Pancreas (tissue), 10 donors: ENCODE data around the gene NR4A3. TPM values are rescaled to one million over a fixed set of nuclear protein-coding genes. Genes with fewer than 3 reads are reported as not detected.

Experiments
- ATAC-seq, 4 donors: fragments of 200-7000 bp; cut with Tn5 transposase; one replicate each; pipeline versions ENCODE4 v1.8.0 to v1.9.1; 2020; ENCODE audit warnings: mild to moderate bottlenecking in 4 of 4, moderate library complexity in 4 of 4
- DNase-seq, 6 donors: peaks; one replicate each; pipeline ENCODE4 v3.0.0-alpha.2; 2020
- FAIRE-seq: peaks from 2 replicates; lab custom pipeline; 2012; peaks lifted over from hg19 to GRCh38; lab: Jason Lieb, UNC
- H3K27ac ChIP-seq, 4 donors: fragments of 200-600 bp; sonication (generic); 1 replicate in 3 of 4; 2 replicates in 1 of 4; pipeline versions ENCODE4 v1.5.0 to v1.8.0; 2020
- H3K27me3 ChIP-seq, 4 donors: fragments of 200-600 bp; one replicate each; pipeline ENCODE4 v1.8.0; 2021
- H3K36me3 ChIP-seq, 3 donors: fragments of 200-600 bp; sonication (generic) in 1 of 3; one replicate each; pipeline versions ENCODE4 v1.5.0 to v1.8.0; 2020 to 2021
- H3K4me1 ChIP-seq, 3 donors: fragments of 200-600 bp; one replicate each; pipeline ENCODE4 v1.8.0; 2021
- H3K4me3 ChIP-seq, 4 donors: fragments of 200-600 bp; sonication (generic) in 2 of 4; one replicate each; pipeline versions ENCODE4 v1.5.0 to v1.8.0; 2020 to 2021
- H3K9me3 ChIP-seq, 4 donors: fragments of 200-600 bp; one replicate each; pipeline ENCODE4 v1.8.0; 2021
- WGBS, 2 donors: extraction: QIAGEN DNeasy Blood & Tissue Kit; methylation state at CpG; one replicate each; pipeline ENCODE4 v1.1.7; 2013; 5-methylcytosine and 5-hydroxymethylcytosine counted together
- intact Hi-C, 3 donors: fragments of 100-400 bp; cut with DNase I; formaldehyde crosslinking; loops; one replicate each; pipeline versions ENCODE4 v1.11.1 to v1.14.2; 2022
- polyA plus RNA-seq, 2 donors: library from polyadenylated mRNA; stranded (reverse); fragments of 200-250 nt; gene quantifications; one replicate each; pipeline ENCODE4 v1.2.3, GENCODE V29; 2013
- total RNA-seq, 6 donors: library from RNA; stranded (reverse); fragmentation: NEBNext Ultra II Directional in 4 of 6; extraction: Animal tissue kit (Norgen Biotek cat#: 25700) in 4 of 6; gene quantifications; one replicate each; pipeline versions ENCODE4 v1.2.1 to v1.2.4, GENCODE V29; 2021 to 2023
- TF ChIP-seq, protein P1 (sequence below), 4 donors: fragments of 200-600 bp; sonication (generic) in 3 of 4; IDR thresholded peaks; one replicate each; pipeline versions ENCODE4 v1.5.0 to v1.8.0; 2021; ENCODE audit warnings: antibody characterized with exemption in 4 of 4
- donor health status: healthy with polysubstance abuse.
- donor health status: DM: no; HTN: no; CAD: no; lungs with moderate emphysema.
- donor health status: DM: no; HTN: no; CAD: no.
- donor health status: control.
- donor health status: control.
- donor health status: Bipolar disorder and iron deficiency.
- donor health status: DM: yes; HTN: yes; CAD: no.
- donor health status: DM: no; HTN: no; CAD: no.
- donor health status: DM: no; HTN: no; CAD: no.
- donor health status: DM: yes; HTN: yes; CAD: no.

Gene NR4A3
- total and polyA plus RNA-seq, 8 donors: 0.41 to 3.8 (median 1.5) TPM

DNA sequence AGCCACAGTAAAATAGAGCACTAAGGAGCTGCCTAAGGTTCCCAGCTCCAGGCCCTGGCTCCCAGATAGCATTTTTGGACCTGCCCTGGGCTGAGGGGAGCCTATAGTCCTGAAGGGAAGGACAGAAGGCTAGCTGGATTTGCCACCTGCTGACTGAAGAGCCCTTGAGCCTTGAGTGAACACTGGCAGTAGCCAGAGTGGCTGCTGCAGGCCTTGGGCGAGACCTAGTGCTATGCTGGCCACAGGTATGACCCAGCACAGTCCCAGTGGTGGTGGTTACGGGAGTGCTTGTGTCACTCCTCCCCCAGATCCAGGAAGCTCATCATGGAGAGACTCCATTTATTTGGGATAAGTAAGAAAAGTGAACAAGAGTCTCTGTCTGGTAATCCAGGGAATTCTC is 74.4 kb downstream of the NR4A3 start:
- intact Hi-C loops: no loop called here
- Histone ChIP-seq H3K36me3 (no peaks in the 10 kb centered on the region), H3K27ac (no peak overlapping the region), H3K27me3 (no peaks in the 10 kb centered on the region), H3K4me3 (no peak overlapping the region), H3K9me3 (no peaks in the 10 kb centered on the region), H3K4me1 (no peaks in the 10 kb centered on the region)
- no peak for DNase-seq
- TF ChIP-seq, protein P1, sequence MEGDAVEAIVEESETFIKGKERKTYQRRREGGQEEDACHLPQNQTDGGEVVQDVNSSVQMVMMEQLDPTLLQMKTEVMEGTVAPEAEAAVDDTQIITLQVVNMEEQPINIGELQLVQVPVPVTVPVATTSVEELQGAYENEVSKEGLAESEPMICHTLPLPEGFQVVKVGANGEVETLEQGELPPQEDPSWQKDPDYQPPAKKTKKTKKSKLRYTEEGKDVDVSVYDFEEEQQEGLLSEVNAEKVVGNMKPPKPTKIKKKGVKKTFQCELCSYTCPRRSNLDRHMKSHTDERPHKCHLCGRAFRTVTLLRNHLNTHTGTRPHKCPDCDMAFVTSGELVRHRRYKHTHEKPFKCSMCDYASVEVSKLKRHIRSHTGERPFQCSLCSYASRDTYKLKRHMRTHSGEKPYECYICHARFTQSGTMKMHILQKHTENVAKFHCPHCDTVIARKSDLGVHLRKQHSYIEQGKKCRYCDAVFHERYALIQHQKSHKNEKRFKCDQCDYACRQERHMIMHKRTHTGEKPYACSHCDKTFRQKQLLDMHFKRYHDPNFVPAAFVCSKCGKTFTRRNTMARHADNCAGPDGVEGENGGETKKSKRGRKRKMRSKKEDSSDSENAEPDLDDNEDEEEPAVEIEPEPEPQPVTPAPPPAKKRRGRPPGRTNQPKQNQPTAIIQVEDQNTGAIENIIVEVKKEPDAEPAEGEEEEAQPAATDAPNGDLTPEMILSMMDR (IDR thresholded peaks at IDR 0.05): no peak
- no peak for ATAC-seq
- FAIRE-seq: no peak
- 100% methylated on average over 2 of the region's 2 CpGs for WGBS, 2 donors

DNA sequence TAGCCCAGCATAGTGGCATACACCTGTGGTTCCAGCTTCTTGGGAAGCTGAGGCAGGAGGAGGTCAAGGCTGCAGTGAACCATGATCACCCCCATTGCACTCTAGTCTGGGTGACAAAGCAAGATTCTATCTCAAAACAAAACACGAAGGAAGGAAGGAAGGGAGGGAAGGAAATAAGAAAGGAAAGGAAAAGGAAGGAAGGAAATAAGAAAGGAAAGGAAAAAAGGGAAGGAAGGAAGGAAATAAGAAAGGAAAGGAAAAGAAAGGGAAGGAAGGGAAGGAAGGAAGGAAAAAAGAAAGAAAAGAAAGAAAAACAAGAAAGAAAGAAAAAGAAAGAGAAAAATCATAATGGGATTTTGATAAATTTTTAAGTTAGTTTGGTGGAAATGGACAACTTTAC is 81.7 kb downstream of the NR4A3 start:
- H3K4me1 ChIP-seq: peaks cover 5 to 13% (median 6%) of the 10 kb centered on the region in 3 donors
- no peak overlapping the region for H3K27ac ChIP-seq
- no peak overlapping the region for H3K4me3 ChIP-seq
- TF ChIP-seq, protein P1 (IDR thresholded peaks at IDR 0.05): no peak
- no peaks in the 10 kb centered on the region for H3K27me3 ChIP-seq
- no peaks in the 10 kb centered on the region for H3K36me3 ChIP-seq
- intact Hi-C loops: loop anchor here in 1 of 3 donors (10.0 kb wide), 1 partner anchor 61 kb away; no protein-coding TSS in a partner anchor
- WGBS, 2 donors: 86 to 93% methylated on average over 1 of the region's 1 CpG
- ATAC-seq (no peak), DNase-seq (no peak), FAIRE-seq (no peak)
- no peaks in the 10 kb centered on the region for H3K9me3 ChIP-seq

DNA sequence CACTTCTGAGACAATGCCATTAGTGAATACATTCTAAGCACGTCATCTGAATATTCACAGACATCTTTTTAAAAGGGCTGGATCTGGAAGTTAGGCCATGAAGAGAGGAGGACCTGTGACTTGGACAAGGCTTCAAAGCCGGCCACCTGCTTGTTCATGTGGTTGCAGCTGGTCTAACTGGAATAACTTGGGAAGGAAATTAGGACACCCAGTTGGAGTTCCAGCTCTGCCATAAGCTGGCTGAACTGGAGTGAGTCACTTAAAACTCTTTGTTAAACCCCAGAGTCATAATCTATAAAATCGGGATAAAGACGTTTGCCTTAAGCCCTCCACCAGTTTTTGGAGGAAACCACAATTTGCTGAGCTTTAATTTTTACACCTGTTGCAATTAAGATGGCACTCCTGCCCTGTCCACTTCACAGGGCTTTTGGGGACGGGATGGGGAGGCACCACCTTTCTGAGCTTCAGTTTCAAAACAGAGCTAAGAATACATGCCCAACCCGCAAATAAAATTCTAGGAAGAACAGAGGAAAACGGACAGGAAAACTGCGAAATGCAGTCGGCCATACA is 84.2 kb downstream of the NR4A3 start:
- Histone ChIP-seq H3K9me3 (no peaks in the 10 kb centered on the region), H3K4me3 (peak overlapping the region; percentile 81 to 92 (median 88)), H3K27ac (peak overlapping the region; percentile 97 to 99 (median 98)), H3K36me3 (no peaks in the 10 kb centered on the region), H3K4me1 (peaks cover 6 to 13% (median 6%) of the 10 kb centered on the region in 3 donors), H3K27me3 (no peaks in the 10 kb centered on the region)
- ATAC-seq (peak in 3 of 4 donors; percentile 27 to 42 (median 28)), DNase-seq (peak in 4 of 6 donors; percentile 9 to 35 (median 22)), FAIRE-seq (no peak)
- WGBS, 2 donors: 12% methylated on average over 9 of the region's 9 CpGs
- intact Hi-C loops: loop anchor here in 1 of 3 donors (10.0 kb wide), 1 partner anchor 59 kb away; no protein-coding TSS in a partner anchor
- TF ChIP-seq, protein P1 (IDR thresholded peaks at IDR 0.05): no peak

DNA sequence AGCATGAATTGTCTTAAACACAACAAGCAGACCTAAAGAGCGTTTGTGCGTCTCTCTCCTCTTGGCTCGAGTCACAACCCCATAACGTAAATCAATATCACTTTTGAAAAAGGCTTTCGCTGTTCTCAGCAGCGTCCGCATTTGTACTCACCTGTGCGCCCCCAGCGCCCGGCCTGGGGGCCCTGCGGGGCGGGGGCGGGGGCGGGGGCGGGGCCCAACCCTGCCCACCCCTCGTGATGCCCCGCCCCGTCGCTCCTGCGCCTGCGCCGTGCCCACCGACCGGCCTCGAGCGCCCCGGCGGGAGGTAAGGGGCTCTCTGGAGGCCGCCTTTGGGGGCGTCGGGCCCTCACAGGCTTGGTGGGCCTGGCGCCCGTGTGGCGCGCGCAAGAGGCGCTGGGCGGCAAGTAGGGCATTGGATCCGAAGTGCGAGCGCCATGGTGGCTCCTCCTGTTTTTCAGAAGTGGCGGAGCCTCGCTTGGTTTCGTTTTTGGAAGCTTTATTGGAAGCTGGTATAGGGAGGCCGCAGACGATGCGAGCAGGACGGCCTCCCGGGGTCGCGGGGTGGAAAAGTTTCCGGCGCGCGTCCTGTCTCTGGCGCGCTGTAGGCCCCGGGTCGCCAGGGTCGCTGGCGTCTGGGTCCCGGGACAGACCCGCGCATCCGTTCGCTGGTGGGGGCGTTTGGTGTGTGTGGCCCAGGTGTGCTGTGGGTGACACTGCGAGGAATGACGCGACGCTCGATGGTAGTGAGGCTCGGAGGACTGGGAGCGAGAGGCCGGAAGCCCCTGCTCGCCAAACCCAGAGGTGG is 84.9 kb downstream of the NR4A3 start, which contains the start of gene STX17:
TSS of gene STX17 (plus strand) at position 252 of the 805 bp plus-strand sequence. CDS start 8,586 bp downstream, outside the sequence.
- intact Hi-C loops: loop anchor here in 1 of 3 donors (10.0 kb wide), 1 partner anchor 58 kb away; no protein-coding TSS in a partner anchor
- H3K36me3 ChIP-seq: no peaks in the 10 kb centered on the region
- H3K9me3 ChIP-seq: no peaks in the 10 kb centered on the region
- peak within 1 kb of the TSS; percentile 81 to 92 (median 88) for H3K4me3 ChIP-seq
- H3K27ac ChIP-seq: peak within 1 kb of the TSS; percentile 97 to 99 (median 98)
- DNase-seq (peak; percentile 67 to 94 (median 82)), FAIRE-seq (no peak), ATAC-seq (peak; percentile 94 to 98 (median 95))
- peaks cover 6 to 13% (median 6%) of the 10 kb centered on the region in 3 donors for H3K4me1 ChIP-seq
- H3K27me3 ChIP-seq: no peaks in the 10 kb centered on the region
- 0 to 1% methylated on average over 73 to 76 of the region's 76 CpGs for WGBS, 2 donors
- TF ChIP-seq, protein P1 (IDR thresholded peaks at IDR 0.05): no peak
